Measurements from ENCODE around the gene HTRA2. TPM values are rescaled to one million over a fixed set of nuclear protein-coding genes. Genes with fewer than 3 reads are reported as not detected.

Gene HTRA2
- total RNA-seq, 1 donor from 2014 or later, result 11.7 TPM

- DNase-seq (ENCODE audit: low spot score) (no peak), ATAC-seq (no peak)
Observed at GRCh38 chr2:74582184-74582583, 52.5 kb downstream of the HTRA2 start.

Other genes starting within 250 kb of the HTRA2 start
- 1.2 TPM for gene SLC4A5, start 186.5 kb upstream of the HTRA2 start, total RNA-seq
- 41.3 TPM for gene DCTN1, start 149.6 kb upstream of the HTRA2 start, total RNA-seq
- 0.38 TPM for gene C2orf81, start 108.3 kb upstream of the HTRA2 start, total RNA-seq
- 1.5 TPM for gene WDR54, start 108.2 kb upstream of the HTRA2 start, total RNA-seq
- 114 TPM for gene RTKN, start 88.0 kb upstream of the HTRA2 start, total RNA-seq
- gene INO80B, start 74.8 kb upstream of the HTRA2 start, total RNA-seq, result 16.5 TPM
- gene WBP1, start 71.5 kb upstream of the HTRA2 start, total RNA-seq, result 38.8 TPM
- gene MOGS, start 64.6 kb upstream of the HTRA2 start, total RNA-seq, result 53.3 TPM
- 48.9 TPM for gene MRPL53, start 57.3 kb upstream of the HTRA2 start, total RNA-seq
- 14.0 TPM for gene CCDC142, start 46.9 kb upstream of the HTRA2 start, total RNA-seq
- 39.8 TPM for gene TTC31, start 46.9 kb upstream of the HTRA2 start, total RNA-seq
- 7.7 TPM for gene LBX2, start 30.3 kb upstream of the HTRA2 start, total RNA-seq
- 10.4 TPM for gene PCGF1, start 22.2 kb upstream of the HTRA2 start, total RNA-seq
- gene TLX2, start 15.5 kb upstream of the HTRA2 start, total RNA-seq, result 0.08 TPM
- 0.23 TPM for gene DQX1, start 3.7 kb upstream of the HTRA2 start, total RNA-seq
- 74.1 TPM for gene AUP1, start 227 bp upstream of the HTRA2 start, total RNA-seq
- gene LOXL3, start 24.0 kb downstream of the HTRA2 start, total RNA-seq, result 0.86 TPM
- gene DOK1, start 24.8 kb downstream of the HTRA2 start, total RNA-seq, result 2.8 TPM
- not detected for gene M1AP, start 118.4 kb downstream of the HTRA2 start, total RNA-seq
- 2.6 TPM for gene SEMA4F, start 124.3 kb downstream of the HTRA2 start, total RNA-seq

Measured in left lobe of liver (tissue), 2 donors.